Measurements from ENCODE around the gene FAM53A. TPM values are rescaled to one million over a fixed set of nuclear protein-coding genes. Genes with fewer than 3 reads are reported as not detected.

The FAM53A gene
- total RNA-seq, 3 donors from 2014 or later (not counting 1 experiment from before 2014, with no cell fraction given), result 1.9 to 2.9 (median 2.3) TPM

GRCh38 chr4:1593881-1594345 is 90.2 kb downstream of the FAM53A start:
- H3K36me3 Mint-ChIP-seq, result peaks cover 17% of the 10 kb centered on the region
- TF ChIP-seq, protein P1, sequence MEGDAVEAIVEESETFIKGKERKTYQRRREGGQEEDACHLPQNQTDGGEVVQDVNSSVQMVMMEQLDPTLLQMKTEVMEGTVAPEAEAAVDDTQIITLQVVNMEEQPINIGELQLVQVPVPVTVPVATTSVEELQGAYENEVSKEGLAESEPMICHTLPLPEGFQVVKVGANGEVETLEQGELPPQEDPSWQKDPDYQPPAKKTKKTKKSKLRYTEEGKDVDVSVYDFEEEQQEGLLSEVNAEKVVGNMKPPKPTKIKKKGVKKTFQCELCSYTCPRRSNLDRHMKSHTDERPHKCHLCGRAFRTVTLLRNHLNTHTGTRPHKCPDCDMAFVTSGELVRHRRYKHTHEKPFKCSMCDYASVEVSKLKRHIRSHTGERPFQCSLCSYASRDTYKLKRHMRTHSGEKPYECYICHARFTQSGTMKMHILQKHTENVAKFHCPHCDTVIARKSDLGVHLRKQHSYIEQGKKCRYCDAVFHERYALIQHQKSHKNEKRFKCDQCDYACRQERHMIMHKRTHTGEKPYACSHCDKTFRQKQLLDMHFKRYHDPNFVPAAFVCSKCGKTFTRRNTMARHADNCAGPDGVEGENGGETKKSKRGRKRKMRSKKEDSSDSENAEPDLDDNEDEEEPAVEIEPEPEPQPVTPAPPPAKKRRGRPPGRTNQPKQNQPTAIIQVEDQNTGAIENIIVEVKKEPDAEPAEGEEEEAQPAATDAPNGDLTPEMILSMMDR (IDR thresholded peaks at IDR 0.05), result no peak
- peaks cover 11 to 17% of the 10 kb centered on the region in 2 donors for H3K27me3 Mint-ChIP-seq (ENCODE audit: low read depth in 2 of 2)
- Histone ChIP-seq H3K27me3 (ENCODE audit: control insufficient read depth, insufficient read depth, low read length) (no peaks in the 10 kb centered on the region), H3K4me3 (ENCODE audit: low read length) (no peak overlapping the region), H3K36me3 (ENCODE audit: control insufficient read depth, insufficient read depth, low read length) (no peaks in the 10 kb centered on the region), H3K27ac (ENCODE audit: low read length) (no peak overlapping the region), H3K9me3 (ENCODE audit: control insufficient read depth, insufficient read depth, low read length) (peaks cover 12% of the 10 kb centered on the region), H3K4me1 (ENCODE audit: control insufficient read depth, insufficient read depth, low read length) (no peaks in the 10 kb centered on the region)
- intact Hi-C loops (cut with micrococcal nuclease), result no loop called here
- no peak for ATAC-seq
- H3K9me3 Mint-ChIP-seq, result peaks cover 5 to 8% of the 10 kb centered on the region in 2 donors
- H3K4me1 Mint-ChIP-seq, result no peaks in the 10 kb centered on the region
- H3K27ac Mint-ChIP-seq, result no peak overlapping the region
- no peak for DNase-seq
- no peak overlapping the region for H3K4me3 Mint-ChIP-seq
- WGBS (ENCODE audit: insufficient coverage), result 85% methylated on average over 22 of the region's 23 CpGs

DNA sequence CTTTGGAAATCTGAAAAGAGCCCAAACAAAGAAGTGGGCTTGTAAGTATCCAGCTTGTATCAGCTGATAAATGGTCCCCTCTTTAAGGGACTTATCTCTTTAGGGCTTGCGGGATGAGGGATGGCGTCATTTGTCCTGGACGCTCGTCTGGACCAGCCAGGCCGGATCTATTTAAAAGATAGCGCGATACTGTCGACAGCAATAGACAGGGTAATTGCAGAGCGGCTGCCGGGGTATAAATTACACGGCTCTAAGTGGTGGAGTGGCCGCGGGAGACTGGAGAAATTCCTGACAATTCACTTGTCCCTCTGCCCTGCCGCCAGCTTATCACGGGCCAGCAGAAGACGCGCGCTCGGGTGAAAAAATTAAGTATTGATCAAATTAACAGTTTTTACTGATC is 90.7 kb downstream of the FAM53A start:
- H3K36me3 Mint-ChIP-seq, result peaks cover 20% of the 10 kb centered on the region
- no peaks in the 10 kb centered on the region for H3K27me3 ChIP-seq (ENCODE audit: control insufficient read depth, insufficient read depth, low read length)
- DNase-seq, result no peak
- no peaks in the 10 kb centered on the region for H3K36me3 ChIP-seq (ENCODE audit: control insufficient read depth, insufficient read depth, low read length)
- TF ChIP-seq, protein P1 (IDR thresholded peaks at IDR 0.05), result no peak
- H3K9me3 Mint-ChIP-seq, result peaks cover 5 to 10% of the 10 kb centered on the region in 2 donors
- no peaks in the 10 kb centered on the region for H3K4me1 ChIP-seq (ENCODE audit: control insufficient read depth, insufficient read depth, low read length)
- peaks cover 14% of the 10 kb centered on the region for H3K9me3 ChIP-seq (ENCODE audit: control insufficient read depth, insufficient read depth, low read length)
- H3K4me3 ChIP-seq (ENCODE audit: low read length), result no peak overlapping the region
- H3K27me3 Mint-ChIP-seq (ENCODE audit: low read depth in 2 of 2), result peaks cover 13 to 21% of the 10 kb centered on the region in 2 donors
- no peak overlapping the region for H3K27ac ChIP-seq (ENCODE audit: low read length)
- 96% methylated on average over 19 of the region's 19 CpGs for WGBS (ENCODE audit: insufficient coverage)
- H3K27ac Mint-ChIP-seq, result no peak overlapping the region
- H3K4me1 Mint-ChIP-seq, result no peaks in the 10 kb centered on the region
- H3K4me3 Mint-ChIP-seq, result no peak overlapping the region
- intact Hi-C loops (cut with micrococcal nuclease), result no loop called here
- no peak for ATAC-seq

DNA sequence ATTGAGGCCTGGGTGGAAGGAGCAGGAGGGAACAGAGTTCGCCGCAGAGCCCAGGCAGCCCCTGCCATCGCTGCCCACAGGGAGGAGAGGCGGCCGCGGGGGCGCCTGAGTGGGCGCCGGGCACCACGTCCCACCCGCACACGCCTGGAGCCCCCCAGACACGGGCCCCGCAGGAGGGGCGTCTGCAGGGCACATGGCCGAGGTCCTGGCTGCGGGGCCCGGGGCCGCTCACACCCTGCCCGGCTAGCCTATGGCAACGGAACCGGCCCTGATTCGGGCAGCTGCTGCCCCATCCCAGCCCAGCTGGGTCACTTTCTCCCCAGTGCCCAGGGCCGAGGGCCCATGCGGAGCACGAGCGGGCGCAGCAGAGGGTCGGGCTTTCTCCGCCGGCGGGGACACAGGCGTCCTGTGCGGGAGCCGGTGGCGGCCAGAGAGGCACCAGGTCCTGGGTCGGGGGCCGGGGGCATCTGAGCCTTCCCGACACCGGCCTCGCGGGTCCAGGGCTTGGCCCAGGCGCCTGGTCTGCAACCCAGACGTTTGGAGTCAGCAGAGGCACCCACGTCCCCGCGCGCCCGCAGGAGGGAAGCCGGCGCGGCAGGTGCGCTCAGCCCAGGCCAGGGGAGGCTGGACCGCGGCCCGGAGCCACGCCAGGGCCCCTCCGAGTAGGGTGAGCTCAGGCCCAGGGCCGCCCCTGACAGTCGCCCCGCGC is 91.2 kb downstream of the FAM53A start:
- Histone ChIP-seq H3K4me3 (ENCODE audit: low read length) (no peak overlapping the region), H3K9me3 (ENCODE audit: control insufficient read depth, insufficient read depth, low read length) (peaks cover 14% of the 10 kb centered on the region), H3K27me3 (ENCODE audit: control insufficient read depth, insufficient read depth, low read length) (no peaks in the 10 kb centered on the region), H3K4me1 (ENCODE audit: control insufficient read depth, insufficient read depth, low read length) (no peaks in the 10 kb centered on the region), H3K27ac (ENCODE audit: low read length) (no peak overlapping the region), H3K36me3 (ENCODE audit: control insufficient read depth, insufficient read depth, low read length) (no peaks in the 10 kb centered on the region)
- 94% methylated on average over 62 of the region's 62 CpGs for WGBS (ENCODE audit: insufficient coverage)
- Mint-ChIP-seq H3K9me3 (peaks cover 5 to 10% of the 10 kb centered on the region in 2 donors), H3K27ac (no peak overlapping the region), H3K36me3 (peaks cover 20% of the 10 kb centered on the region), H3K27me3 (ENCODE audit: low read depth in 2 of 2) (peaks cover 18 to 27% of the 10 kb centered on the region in 2 donors), H3K4me1 (no peaks in the 10 kb centered on the region), H3K4me3 (no peak overlapping the region)
- TF ChIP-seq, protein P1 (IDR thresholded peaks at IDR 0.05), result no peak
- DNase-seq, result no peak
- intact Hi-C loops (cut with micrococcal nuclease), result no loop called here
- ATAC-seq, result no peak

Measured in natural killer cell (primary cell).